ENCODE results near the gene BBX. TPM values are rescaled to one million over a fixed set of nuclear protein-coding genes. Genes with fewer than 3 reads are reported as not detected.

Gene BBX
- total RNA-seq, 1 donor from 2014 or later, result 45.8 TPM

DNA sequence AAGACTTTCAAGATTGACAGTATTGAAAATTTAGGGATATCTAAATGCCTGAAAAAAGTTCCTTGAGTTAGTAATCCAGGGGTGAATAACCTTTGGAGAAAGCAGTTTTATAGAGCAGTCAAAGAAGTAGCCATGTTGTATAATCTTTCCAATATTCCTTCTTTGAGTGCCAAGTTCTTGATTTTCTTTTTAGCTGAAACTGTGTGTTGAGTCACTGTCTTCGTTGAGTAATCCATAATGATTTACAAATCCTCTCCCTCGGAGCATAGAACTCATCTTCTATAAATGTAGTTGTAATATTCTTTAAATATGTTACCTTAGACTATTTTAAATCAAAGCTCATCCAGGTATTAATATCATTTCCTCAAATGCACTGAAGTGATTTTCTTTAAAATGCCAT is 135.2 kb downstream of the BBX start:
- DNase-seq, result no peak

DNA sequence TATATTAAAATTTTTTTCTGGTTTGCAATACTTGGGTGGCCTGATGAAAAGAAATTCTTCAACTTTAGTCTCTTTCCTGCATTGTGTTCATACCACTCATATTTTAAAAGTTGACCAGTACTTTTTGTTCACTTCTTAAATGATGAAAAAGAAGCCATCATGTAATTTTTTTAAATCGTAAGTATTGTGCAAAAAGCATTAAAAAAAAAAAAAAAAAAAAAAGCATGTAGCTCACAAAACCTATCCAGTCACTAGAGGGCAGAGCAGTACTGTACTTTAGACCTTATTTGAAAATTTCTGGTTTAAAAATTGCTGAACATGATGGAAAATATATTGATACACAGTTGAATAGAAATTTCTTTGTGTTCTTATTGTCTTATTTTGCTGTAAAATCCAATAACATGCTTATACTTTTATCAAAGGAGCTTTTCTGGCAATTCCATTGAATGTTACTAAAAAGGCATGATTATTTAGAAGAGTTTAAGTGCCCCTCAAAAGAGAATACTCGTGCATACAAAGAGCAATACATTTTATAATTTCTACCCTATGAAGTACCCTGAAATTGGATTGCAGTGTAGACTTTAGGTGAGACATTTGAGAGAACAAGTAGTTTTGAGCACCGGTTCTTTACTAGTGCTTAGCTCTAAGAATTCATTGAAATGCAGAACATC is 137.7 kb downstream of the BBX start:
- no peak for DNase-seq

DNA sequence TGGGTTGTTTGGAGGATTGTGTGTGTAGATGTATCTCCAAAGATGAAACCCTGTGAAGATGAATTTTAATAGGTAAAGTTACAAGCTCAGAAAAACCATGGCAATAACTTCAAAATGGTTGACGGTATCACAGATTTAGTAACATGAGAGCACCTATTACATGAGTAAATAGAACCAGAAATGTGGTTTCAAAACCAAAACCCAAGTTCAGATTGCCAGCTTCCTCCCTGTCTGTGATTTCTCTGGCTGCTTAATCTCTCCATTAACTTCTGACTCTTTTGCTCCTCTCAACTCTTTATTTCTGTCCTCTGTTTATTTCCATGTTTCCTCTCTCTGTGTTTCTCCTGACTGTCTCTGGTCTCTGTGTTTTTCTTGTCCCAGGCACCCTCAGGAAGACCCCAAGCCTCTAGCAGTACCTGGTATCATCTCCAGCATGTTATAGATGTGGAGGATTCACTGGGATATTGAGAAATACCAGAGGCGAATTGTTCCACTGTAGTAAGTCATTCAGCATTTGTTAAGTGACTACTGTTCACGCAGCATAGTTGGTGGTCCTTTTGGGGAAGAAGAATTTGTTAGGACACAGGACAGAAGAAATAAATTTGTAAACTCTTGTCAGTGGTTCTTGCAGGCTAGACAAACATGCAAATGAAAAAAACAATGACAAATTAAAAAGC is 138.8 kb downstream of the BBX start:
- no peak for DNase-seq

DNA sequence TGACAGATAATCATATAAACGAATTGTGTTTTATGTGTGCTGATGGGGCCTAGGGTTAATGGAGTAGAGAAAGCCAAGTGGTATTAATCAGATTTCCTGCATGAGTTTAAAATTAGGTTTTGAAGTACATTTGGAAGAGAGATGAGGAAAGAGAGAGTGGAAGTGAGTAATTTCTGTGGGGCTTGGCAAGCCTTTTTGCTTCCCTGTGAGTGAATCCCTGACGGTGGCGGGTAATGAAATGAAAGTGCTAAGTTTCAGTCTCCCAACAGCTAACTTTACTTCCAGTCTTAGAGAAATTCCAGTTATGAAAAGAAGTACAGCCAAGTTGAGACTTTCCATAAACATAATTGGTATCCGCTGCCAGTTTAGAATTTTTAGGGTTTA is 139.4 kb downstream of the BBX start:
- DNase-seq, result peak; percentile 29

DNA sequence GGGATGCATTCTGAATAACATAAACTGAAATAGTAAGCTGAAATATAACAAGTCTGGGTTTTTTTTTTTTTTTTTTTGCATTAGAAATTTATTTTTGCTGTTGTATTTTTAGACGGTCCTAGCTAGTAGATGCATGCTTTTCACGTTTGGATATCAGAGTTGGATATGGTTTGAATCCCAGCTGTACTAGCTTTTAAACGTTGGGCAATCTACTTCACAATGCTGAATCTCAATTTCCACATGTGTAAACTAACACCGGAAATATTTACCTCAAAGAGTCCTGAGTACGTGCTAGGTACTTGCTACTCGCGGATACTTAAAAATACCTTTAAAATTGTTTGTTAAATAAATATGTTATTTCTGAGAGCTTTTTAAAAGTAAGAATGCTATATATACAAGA is 139.8 kb downstream of the BBX start:
- DNase-seq, result no peak

DNA sequence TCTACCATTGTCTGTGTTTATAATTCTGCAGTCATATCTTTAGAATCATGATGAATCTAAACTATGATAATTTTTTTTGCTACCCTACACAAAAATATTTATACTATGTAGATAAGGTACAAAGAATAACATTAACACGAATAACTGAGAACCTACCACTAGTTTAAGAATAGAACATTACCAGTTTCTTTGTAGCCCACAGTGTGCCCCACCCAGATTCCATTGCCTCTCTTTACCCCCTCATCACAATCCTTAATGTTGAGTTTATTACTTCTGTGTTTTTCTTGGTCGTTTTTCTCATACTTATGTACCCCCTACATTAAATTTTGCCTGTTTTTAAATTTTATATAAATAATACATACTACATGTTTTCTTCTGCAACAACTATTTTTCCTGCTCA is 140.5 kb downstream of the BBX start:
- no peak for DNase-seq

DNA sequence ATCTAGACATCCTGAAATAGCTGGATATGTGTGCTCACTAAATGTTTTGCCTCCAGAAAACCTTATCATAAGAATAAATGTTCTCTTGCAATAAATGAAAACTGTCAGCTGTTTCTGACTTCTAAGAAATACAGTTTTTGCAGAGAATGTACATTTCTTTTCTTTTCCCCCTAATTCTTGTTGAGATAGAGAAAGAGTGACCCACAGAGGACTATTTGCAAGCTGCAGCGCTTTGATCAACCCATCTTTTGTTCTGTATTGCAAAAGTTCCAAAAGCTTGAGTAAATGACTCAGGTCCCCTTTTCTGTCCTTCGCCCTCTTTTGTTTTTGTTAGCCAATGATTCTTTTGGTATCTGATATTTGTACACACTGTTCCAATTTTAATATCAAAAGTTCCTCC is 141.9 kb downstream of the BBX start:
- no peak for DNase-seq

DNA sequence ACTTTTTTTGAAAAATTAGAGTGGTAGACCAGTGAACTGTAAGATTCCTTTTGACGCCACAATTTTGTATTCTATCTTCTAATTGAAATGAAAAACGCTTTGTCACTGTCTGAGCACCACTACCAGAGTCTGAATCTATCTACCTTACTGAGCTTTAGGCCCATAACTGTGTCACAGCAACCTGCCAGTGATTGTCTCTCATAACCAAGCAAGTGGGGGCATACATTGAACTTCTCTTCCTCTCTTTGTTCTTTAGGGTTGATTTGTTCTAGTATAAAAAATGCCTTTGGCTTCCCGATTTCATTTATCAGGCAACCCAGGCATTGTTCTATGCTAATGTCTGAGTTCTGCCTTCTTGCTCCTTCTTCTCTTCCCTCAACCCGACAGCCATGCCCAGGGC is 142.6 kb downstream of the BBX start:
- no peak for DNase-seq

DNA sequence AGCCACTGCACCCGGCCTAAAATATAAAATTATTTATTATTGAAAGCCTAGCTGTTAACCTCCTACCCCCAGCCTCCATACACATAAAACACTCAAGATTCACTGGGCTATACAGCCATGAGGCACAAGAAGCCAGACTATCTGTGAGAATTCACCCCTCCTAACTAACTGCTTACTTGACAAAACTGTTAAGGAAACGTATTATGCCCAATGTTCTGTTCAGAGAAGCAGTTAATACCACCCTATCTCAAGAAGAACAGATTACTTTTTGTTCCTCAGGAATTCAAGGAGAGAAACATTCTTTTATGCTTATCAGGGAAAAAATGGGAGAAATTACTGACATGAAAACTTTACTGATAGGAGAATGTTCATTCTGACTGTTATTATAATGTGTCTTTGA is 144.1 kb downstream of the BBX start:
- DNase-seq, result no peak

DNA sequence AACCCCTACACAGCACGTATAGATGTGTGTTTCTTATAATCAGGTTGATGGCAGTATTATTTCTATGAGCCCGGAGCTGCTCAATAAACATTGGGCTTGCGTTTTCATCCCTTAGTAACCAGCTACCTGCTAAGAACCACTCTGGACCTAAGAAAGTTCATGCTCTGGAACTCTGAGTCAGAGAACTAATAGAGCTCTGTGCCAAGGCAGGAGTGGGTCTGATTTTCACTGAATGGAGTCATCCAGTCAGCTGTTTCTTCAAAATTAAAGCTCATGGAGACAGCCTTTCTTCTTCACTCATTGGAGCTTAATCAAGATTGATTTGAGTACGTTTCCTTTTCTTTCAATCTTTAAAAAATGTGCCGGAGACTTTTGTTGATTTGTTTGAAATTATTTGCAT is 145.7 kb downstream of the BBX start:
- DNase-seq, result no peak

DNA sequence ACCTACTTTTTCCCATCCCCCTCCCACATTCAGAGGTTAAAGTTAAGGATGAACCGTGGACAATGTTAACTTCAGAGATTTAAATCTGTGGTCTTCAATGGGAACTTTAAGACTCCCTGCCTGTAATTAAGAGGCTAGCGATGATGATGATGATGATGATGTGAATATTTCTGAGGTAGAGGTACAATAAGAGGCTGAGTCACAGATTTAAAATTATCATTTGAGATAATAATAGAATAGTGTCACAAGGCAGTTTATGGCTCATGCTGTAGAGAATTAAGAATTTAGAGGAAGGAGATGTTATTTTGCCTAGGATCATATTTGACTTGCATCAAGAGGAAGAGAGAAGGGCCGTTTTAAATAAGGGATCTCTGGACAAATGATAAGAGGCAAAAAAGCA is 146.2 kb downstream of the BBX start:
- no peak for DNase-seq

DNA sequence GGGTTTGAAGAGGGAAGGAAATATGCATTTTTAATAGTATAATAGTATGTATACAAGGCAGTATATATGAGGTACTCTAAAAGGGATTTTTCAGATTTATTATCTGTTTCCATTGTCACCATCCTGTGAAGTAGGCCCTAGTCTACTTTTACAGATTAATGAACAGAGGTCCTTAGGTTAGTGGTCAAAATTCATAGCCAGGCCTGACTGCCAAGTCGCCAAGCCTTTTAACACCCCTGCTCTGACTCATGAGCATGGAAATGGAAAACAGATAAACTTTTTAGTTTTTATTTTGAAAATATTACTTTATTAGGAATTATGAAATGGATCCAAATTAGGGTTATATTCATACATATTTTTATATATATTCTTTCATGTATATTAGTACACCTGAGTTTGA is 146.9 kb downstream of the BBX start:
- DNase-seq, result no peak

DNA sequence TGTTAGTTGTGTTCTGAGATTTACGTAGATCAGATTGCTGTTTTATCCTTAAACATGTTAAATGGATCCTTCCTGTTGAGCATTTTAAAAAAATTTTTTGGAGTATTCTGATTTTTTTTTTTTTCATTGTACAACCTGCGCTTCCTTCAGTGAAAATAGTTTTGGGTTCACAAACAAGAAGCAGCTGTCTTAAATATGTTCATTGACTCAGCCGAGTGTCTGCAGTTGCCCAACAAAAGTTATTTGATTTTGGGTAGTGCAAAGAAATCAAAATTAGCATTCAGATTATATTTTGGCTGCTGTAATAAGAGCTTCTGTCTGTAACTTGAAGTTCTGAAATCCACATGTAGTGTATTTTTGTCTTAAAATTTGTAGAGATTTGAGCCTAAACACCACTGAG is 148.2 kb downstream of the BBX start:
- no peak for DNase-seq

DNA sequence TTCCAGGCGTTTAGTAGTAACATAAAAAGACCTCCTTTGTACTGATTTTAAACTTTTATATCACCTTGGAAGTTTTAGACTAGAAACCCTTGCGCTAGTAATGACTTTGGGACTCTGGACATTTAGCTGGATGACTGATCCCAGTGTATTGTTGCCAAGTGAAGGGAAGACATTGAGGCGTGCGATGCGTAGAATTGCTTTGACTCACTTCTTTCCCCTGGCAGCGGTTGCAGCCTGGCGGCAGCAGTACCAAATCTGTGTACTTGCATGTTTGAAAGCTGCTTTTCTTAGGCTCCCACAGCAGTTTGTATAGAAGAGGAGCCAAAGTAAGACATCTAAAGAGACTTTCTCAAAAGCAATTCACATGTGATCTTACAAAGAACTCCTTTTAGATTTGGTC is 151.6 kb downstream of the BBX start:
- DNase-seq, result peak; percentile 1

DNA sequence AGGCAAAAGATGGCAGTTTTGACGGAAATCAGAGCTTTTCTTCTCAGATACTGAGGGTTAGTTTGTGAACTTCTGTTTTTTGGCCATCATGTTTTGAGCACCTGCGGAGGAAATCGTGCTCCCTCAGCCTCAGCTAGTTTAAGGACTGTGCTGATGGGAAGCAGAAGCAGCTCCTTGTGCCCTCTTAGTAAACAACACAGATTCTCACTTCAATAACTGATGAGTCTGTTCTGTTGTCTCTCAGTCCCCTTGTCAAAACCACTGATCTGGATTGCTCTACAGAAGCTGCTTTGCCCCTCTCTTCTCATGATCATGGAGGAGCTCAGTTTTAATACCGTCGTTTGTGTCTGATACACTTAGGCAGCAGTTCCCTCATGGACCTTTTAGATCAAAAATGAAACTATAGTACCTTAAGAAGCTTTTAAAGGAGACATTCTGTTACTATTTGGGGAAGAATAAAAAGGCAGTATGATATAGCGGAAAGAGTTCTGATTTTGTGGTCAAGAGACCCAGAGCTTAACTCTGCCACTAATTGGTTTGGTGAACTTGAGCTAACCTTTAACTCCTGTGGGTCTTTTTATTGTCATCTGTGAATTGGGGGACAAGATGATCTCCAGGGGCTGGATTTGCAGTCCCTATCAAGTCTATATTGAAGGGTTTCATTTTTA is 152.6 kb downstream of the BBX start:
- no peak for DNase-seq

DNA sequence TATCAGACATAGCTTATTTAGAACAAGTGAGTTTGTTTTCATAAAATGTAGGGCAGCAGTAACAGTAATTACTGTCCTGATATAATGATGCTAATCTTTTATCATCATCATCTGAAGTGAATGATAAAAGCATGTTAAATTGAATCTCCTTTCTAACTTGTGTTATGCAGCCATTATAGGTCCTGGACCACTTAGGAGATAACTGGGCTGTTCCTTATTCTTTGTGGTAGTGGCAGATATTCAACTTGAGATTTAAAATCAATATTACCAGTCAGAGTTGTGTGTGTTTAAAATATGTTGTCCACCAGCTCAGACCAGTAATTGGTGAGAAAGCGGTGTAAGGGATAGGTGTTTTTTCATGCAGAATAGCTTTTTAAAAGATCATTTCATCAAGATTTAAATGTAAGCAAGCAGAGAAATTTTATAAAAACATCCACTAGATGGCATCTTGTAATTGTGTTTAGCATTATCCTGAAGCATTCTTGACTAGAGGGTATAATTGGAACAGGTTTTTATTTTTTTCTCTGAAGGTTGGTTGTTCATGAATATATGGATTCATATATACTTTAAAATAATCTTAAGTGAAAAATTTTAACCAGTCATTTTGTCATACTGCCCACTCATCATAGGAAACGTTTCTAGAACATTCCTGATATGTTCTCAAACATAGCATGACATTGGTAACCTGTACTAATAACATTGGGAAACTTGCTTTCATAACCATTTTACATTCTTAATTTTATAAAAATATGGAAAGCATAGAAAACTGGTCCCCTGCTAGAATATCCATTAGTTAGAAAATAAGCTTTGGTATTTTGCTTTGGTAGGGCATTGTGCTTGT is 153.9 kb downstream of the BBX start:
- DNase-seq, result peak; percentile 9

DNA sequence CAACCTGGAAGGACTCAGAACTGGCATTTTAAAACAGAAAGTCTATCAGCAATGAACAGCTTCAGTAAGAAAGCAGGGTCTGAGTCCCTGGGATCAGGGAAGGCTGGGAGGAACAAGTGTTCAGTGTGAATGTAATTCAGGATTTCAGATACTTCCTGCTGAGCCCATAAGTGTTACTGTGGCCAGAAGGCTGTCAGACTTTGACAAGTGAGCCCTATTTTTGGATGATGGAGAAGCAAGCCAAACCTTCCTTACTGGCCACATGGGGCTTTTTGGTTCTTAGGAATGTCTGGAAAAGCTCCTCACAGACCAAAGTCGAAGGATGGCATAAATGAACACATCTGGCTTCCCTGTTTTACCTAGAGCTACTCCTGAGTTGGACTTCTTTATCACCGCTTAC is 157.2 kb downstream of the BBX start:
- no peak for DNase-seq

DNA sequence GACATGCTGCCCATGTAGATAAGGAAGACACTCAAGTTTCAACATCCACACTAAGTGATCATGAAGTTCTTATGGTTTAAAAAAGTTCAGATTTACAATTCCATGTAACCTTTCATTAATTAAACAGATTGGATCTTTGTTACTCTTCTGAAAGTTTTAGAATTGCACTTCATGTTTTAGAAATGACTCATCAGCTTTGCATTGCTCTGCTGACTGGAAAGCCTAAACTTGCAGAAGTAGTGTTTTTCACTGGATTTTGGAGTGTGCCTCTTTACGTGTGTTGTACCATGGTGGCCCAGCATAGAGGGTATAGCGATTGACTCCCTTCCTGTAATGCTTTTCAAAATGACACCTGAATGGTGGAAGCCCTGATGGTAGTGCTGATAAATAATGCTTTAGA is 157.9 kb downstream of the BBX start:
- no peak for DNase-seq

DNA sequence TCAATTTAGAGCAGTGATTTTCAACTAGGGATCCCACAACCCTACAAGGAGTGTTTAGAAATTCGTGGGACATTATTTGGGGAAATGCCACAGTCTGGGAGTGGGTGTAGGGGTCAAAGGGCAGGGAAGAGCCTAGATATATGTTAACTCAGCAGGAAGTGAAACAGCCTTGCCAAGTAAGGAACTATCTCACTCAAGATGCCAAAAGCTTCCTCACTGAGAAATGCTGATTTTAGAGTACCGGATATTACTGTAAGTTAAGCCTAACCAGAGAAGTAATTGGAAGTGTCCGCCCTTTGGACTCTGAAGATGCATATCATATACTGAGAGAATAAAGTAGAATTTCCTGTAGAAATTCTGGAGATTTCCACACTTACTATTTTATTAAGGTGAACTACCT is 158.6 kb downstream of the BBX start:
- DNase-seq, result no peak

DNA sequence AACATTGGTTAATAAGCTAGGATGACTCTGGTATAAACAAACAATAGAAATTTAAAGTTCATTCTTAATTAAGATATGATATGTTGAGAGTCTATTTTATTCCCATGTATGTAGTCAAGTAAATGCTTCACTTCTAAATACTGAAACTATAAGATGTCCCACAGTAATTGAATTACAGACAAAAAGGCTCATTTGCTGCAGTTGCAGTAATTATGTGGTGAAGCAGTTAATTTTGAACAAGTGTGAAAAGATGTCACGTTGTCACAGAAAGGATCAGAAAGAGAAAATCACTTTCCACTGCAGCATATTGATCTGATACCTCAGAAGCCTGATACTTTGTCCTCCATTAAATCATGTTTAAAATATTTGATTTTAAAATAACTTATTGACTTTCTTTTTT is 159.8 kb downstream of the BBX start:
- DNase-seq, result no peak

DNA sequence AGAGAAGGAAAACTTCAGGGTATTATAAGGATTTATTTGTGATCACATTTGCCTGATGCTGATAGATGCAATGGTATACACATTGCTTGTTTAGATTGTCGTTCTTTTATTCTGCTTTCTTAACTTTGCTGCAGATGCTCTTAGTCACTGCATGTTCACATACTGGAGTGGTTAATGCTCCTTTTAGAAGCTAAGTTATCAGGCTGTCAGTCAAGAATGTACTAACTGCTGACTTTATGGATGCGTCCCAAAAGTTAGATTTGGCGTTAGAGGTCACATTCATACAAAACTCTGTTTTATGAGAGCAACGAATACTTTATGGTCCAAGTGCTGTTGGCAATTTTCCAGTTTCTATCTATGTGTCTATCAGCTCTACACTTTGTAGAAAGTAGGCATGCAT is 160.7 kb downstream of the BBX start:
- peak; percentile 3 for DNase-seq

DNA sequence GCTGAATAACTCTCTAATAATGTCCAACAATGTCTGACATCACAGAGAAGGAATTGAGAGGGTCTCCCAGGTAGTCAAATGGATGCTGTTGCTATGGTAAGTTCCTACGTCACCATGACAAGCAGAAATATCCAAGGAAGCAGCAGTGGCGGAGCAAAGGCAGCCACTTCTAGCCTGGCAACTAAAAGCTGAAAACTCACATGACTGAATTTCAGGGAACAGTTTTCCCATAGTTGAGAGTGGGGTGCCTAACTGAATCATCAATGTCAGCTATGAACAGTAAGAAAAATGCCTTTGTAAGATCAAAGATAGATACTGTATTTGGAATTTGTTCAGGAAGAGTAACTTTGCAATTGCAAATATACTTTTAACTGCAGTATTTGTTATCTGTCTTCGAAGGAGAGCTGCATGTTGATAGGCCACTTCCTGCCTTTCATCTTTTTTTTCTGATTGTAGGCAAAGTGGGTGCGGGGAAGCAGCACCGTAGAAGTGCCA is 161.7 kb downstream of the BBX start:
- no peak for DNase-seq

DNA sequence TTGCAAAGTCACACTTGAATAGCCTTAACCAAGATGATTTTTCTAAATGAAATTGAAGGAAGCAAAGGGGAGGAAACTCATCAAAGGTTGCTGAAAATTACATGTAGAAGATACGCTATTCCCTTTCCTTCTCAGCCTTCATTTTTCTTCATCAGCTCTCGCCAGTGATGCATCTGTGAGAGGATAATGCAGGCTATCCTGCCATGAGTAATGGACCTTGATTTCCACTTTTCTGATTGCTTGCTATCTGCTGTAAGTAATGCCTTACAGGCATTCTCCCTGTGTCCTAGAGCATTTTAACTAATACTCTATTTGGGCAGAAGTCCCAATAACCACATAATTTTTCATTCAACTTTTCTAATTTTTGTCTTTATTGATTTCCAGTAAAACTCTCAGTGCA is 162.6 kb downstream of the BBX start:
- DNase-seq, result no peak

Measured in skin of body (tissue), 2 donors.